Fibroblast of lung (primary cell): Measurements from ENCODE around the gene SLC38A3. TPM values are rescaled to one million over a fixed set of nuclear protein-coding genes. Genes with fewer than 3 reads are reported as not detected.
"Not testable (repeated sequence)": the region's sequence is repeated elsewhere in the genome, so short reads cannot be mapped to it uniquely, and the experiment has no call there.

Experiments used
- DNase-seq, 2 donors: peaks; one replicate each; pipeline versions ENCODE4 v3.0.0 to v3.0.0-alpha.2; 2010; ENCODE audit warnings: low read depth in 2 of 2
- H2AFZ ChIP-seq: 2 replicates; pipeline ENCODE4 v1.5.1; 2012; ENCODE audit warnings: low read length, control low read depth, inconsistent platforms
- H3K27ac ChIP-seq: 2 replicates; pipeline ENCODE4 v1.5.1; 2011; ENCODE audit warnings: low read length, control low read depth; ENCODE audit not compliant: insufficient read depth
- H3K27me3 ChIP-seq: 2 replicates; pipeline ENCODE4 v1.5.1; 2011; ENCODE audit warnings: mild to moderate bottlenecking, low read length; ENCODE audit not compliant: control insufficient read depth, insufficient read depth
- H3K36me3 ChIP-seq: 2 replicates; pipeline ENCODE4 v1.5.1; 2011; ENCODE audit warnings: low read length; ENCODE audit not compliant: control insufficient read depth, insufficient read depth
- H3K4me1 ChIP-seq: 2 replicates; pipeline ENCODE4 v1.5.1; 2011; ENCODE audit warnings: low read length; ENCODE audit not compliant: control insufficient read depth, insufficient read depth; ENCODE audit errors: extremely low read depth
- H3K4me2 ChIP-seq: 2 replicates; pipeline ENCODE4 v1.5.1; 2011; ENCODE audit warnings: low read length, control low read depth; ENCODE audit not compliant: insufficient read depth; ENCODE audit errors: extremely low read depth
- H3K4me3 ChIP-seq, 4 experiments: fragments of 200-600 bp in 1 of 4; sonication (generic) in 1 of 4; replicated peaks in 1 of 4; 2 replicates each; pipeline ENCODE4 v1.5.1; 2011 to 2016; ENCODE audit warnings: low read length in 4 of 4, low read depth in 3 of 4, mild to moderate bottlenecking in 3 of 4, control low read depth in 2 of 4, inconsistent platforms in 1 of 4, mixed read lengths in 1 of 4; ENCODE audit not compliant: insufficient read depth in 1 of 4; ENCODE audit errors: control extremely low read depth in 1 of 4
- H3K79me2 ChIP-seq: 2 replicates; pipeline ENCODE4 v1.5.1; 2012; ENCODE audit warnings: mild to moderate bottlenecking, low read length, inconsistent platforms; ENCODE audit not compliant: control insufficient read depth, insufficient read depth
- H3K9ac ChIP-seq: 2 replicates; pipeline ENCODE4 v1.5.1; 2011; ENCODE audit warnings: mild to moderate bottlenecking, low read length, control low read depth; ENCODE audit not compliant: insufficient read depth
- H3K9me3 ChIP-seq: 2 replicates; pipeline ENCODE4 v1.5.1; 2012; ENCODE audit warnings: low read depth, low read length; ENCODE audit not compliant: control insufficient read depth, insufficient read depth
- H4K20me1 ChIP-seq: 2 replicates; pipeline ENCODE4 v1.5.1; 2011; ENCODE audit warnings: low read length; ENCODE audit not compliant: control insufficient read depth, insufficient read depth; ENCODE audit errors: extremely low read depth
- CTCF ChIP-seq, 2 donors: IDR thresholded peaks in 1 of 2; conservative IDR thresholded peaks in 1 of 2; 1 replicate in 1 of 2; 2 replicates in 1 of 2; pipeline ENCODE4 v1.5.1; 2011 to 2012; ENCODE audit warnings: low read length in 2 of 2, control low read depth in 1 of 2, inconsistent platforms in 1 of 2, low read depth in 1 of 2, mild to moderate bottlenecking in 1 of 2
- EZH2 ChIP-seq: IDR thresholded peaks from 2 replicates; pipeline ENCODE4 v1.5.1; 2012; ENCODE audit warnings: low read length, control low read depth, mild to moderate bottlenecking; ENCODE audit errors: missing control alignments
- polyA plus RNA-seq, 2 donors: library from polyadenylated mRNA; depleted of rRNA in 1 of 2; stranded (reverse) in 1 of 2; unstranded in 1 of 2; fragments of >200 nt; gene quantifications; 2 replicates each; pipeline ENCODE4 v1.2.1, GENCODE V29; 2011 to 2012; ENCODE audit warnings: missing spikeins in 1 of 2
- total RNA-seq: library from RNA; depleted of rRNA; stranded (reverse); fragments of >200 nt; gene quantifications from 2 replicates; pipeline ENCODE4 v1.2.1, GENCODE V29; 2014

SLC38A3 gene
- total and polyA plus RNA-seq, 2 donors (not counting 1 experiment from before 2014, with no cell fraction given) = 0.02 TPM; not detected in 1

- H3K79me2 ChIP-seq = peaks cover 95% of the 10 kb centered on the region
- no peaks in the 10 kb centered on the region for H3K27me3 ChIP-seq
- peaks cover 51% of the 10 kb centered on the region for H3K4me1 ChIP-seq
- TF ChIP-seq CTCF (conservative IDR thresholded peaks at IDR 0.05 in 1 of 2, IDR thresholded peaks at IDR 0.05 in 1 of 2; ENCODE audit: low read depth in 1 of 2, low read length in 2 of 2) = no peak
- TF ChIP-seq EZH2 = no peak
- H3K4me3 ChIP-seq = peak overlapping the region in 1 of 4 experiments; percentile 7
- H3K9me3 ChIP-seq = no peaks in the 10 kb centered on the region
- DNase-seq = peak in 1 of 2 donors; percentile 76
- no peak overlapping the region for H3K4me2 ChIP-seq
- H3K27ac ChIP-seq = peak overlapping the region; percentile 52
- no peaks in the 10 kb centered on the region for H4K20me1 ChIP-seq
- H2AFZ ChIP-seq = no peak overlapping the region
- H3K9ac ChIP-seq = peak overlapping the region; percentile 9
- peaks cover 14% of the 10 kb centered on the region for H3K36me3 ChIP-seq
These were observed 37.9 kb downstream of the SLC38A3 start for GRCh38 chr3:50242851-50243542.

- Histone ChIP-seq H3K27ac (peak overlapping the region; percentile 52), H2AFZ (no peak overlapping the region), H3K9me3 (no peaks in the 10 kb centered on the region), H3K27me3 (no peaks in the 10 kb centered on the region), H4K20me1 (no peaks in the 10 kb centered on the region), H3K4me1 (peaks cover 50% of the 10 kb centered on the region), H3K9ac (peak overlapping the region; percentile 9), H3K4me2 (no peak overlapping the region), H3K4me3 (peak overlapping the region in 1 of 4 experiments; percentile 7), H3K36me3 (peaks cover 11% of the 10 kb centered on the region), H3K79me2 (peaks cover 95% of the 10 kb centered on the region)
- DNase-seq = no peak
- TF ChIP-seq EZH2 = no peak
- no peak for TF ChIP-seq CTCF (conservative IDR thresholded peaks at IDR 0.05 in 1 of 2, IDR thresholded peaks at IDR 0.05 in 1 of 2; ENCODE audit: low read depth in 1 of 2, low read length in 2 of 2)
These were observed 38.4 kb downstream of the SLC38A3 start for GRCh38 chr3:50243543-50243895.

- H4K20me1 ChIP-seq, H3K9me3 ChIP-seq, H2AFZ ChIP-seq, DNase-seq, H3K36me3 ChIP-seq, H3K4me2 ChIP-seq, H3K27me3 ChIP-seq, H3K9ac ChIP-seq, H3K4me3 ChIP-seq: not testable (repeated sequence)
- peak overlapping the region; percentile 8 for H3K27ac ChIP-seq
- H3K79me2 ChIP-seq = peaks cover 95% of the 10 kb centered on the region
- H3K4me1 ChIP-seq = peaks cover 55% of the 10 kb centered on the region
These were observed 39.7 kb downstream of the SLC38A3 start for GRCh38 chr3:50244813-50245212.
